OCI-LY1 (cell line): ENCODE measurements around the gene SACM1L.

ENCODE experiments used
- H2AFZ ChIP-seq: fragments of 200-600 bp; sonication (generic), shearing (Covaris generic); 2 replicates; pipeline ENCODE4 v1.6.0; 2014; ENCODE audit warnings: antibody characterized with exemption, mild to moderate bottlenecking, low read length
- H3F3A ChIP-seq: fragments of 200-600 bp; sonication (generic), shearing (Covaris generic); 2 replicates; pipeline ENCODE4 v1.6.0; 2014; ENCODE audit warnings: mild to moderate bottlenecking, antibody characterized with exemption, low read length, moderate library complexity; ENCODE audit not compliant: insufficient read depth
- H3K27ac ChIP-seq: fragments of 200-600 bp; sonication (generic); 2 replicates; pipeline ENCODE4 v1.5.1; 2014; ENCODE audit warnings: low read length, mixed run types, mild to moderate bottlenecking, low read depth; ENCODE audit not compliant: poor library complexity, severe bottlenecking
- H3K27me3 ChIP-seq: fragments of 200-600 bp; sonication (generic); 2 replicates; pipeline ENCODE4 v1.6.0; 2014; ENCODE audit warnings: antibody characterized with exemption, mild to moderate bottlenecking, low read length, moderate library complexity; ENCODE audit not compliant: insufficient read depth
- H3K36me3 ChIP-seq: fragments of 200-600 bp; sonication (generic); 2 replicates; pipeline ENCODE4 v1.6.1; 2014; ENCODE audit warnings: mild to moderate bottlenecking, antibody characterized with exemption, low read length, moderate library complexity, mixed read lengths; ENCODE audit not compliant: insufficient read depth
- H3K4me1 ChIP-seq: fragments of 200-600 bp; sonication (generic); 2 replicates; pipeline ENCODE4 v1.5.1; 2014; ENCODE audit warnings: mild to moderate bottlenecking, low read length, moderate library complexity; ENCODE audit not compliant: insufficient read depth, severe bottlenecking
- H3K4me2 ChIP-seq: fragments of 200-600 bp; sonication (generic), shearing (Covaris generic); 2 replicates; pipeline ENCODE4 v1.6.1; 2014; ENCODE audit warnings: low read length
- H3K4me3 ChIP-seq: fragments of 200-600 bp; sonication (generic); 2 replicates; pipeline ENCODE4 v1.5.1; 2014; ENCODE audit warnings: low read length, low read depth, mild to moderate bottlenecking, mixed read lengths; ENCODE audit not compliant: poor library complexity, severe bottlenecking
- H3K79me2 ChIP-seq: fragments of 200-600 bp; shearing (Covaris generic); 2 replicates; pipeline ENCODE4 v1.6.1; 2016; ENCODE audit warnings: mixed run types, low read length, mixed read lengths; ENCODE audit not compliant: insufficient read depth
- H3K9ac ChIP-seq: fragments of 200-600 bp; sonication (generic), shearing (Covaris generic); 2 replicates; pipeline ENCODE4 v1.6.1; 2014; ENCODE audit warnings: mild to moderate bottlenecking, low read length, mixed read lengths
- H3K9me2 ChIP-seq: fragments of 200-600 bp; sonication (generic), shearing (Covaris generic); 2 replicates; pipeline ENCODE4 v1.6.1; 2014; ENCODE audit warnings: low read depth, mild to moderate bottlenecking, low read length, mixed read lengths
- H3K9me3 ChIP-seq: fragments of 200-600 bp; shearing (Covaris generic); 2 replicates; pipeline ENCODE4 v1.6.1; 2014; ENCODE audit warnings: low read length, mixed read lengths
- H4K20me1 ChIP-seq: fragments of 200-600 bp; sonication (generic), shearing (Covaris generic); 2 replicates; pipeline ENCODE4 v1.6.0; 2016; ENCODE audit warnings: mild to moderate bottlenecking, low read length; ENCODE audit not compliant: insufficient read depth
- CTCF ChIP-seq: fragments of 200-600 bp; sonication (generic), shearing (Covaris generic); IDR thresholded peaks from 2 replicates; pipeline ENCODE4 v1.5.1; 2017; ENCODE audit warnings: mild to moderate bottlenecking, antibody characterized with exemption, low read length, moderate library complexity, mixed read lengths
- EZH2 ChIP-seq: fragments of 200-600 bp; sonication (generic), shearing (Covaris generic); IDR thresholded peaks from 2 replicates; pipeline ENCODE4 v1.8.0; 2017; ENCODE audit warnings: borderline replicate concordance, mixed run types, mild to moderate bottlenecking, antibody characterized with exemption, low read length, moderate library complexity, mixed read lengths

The SACM1L gene

GRCh38 chr3:45742461-45743089 lies 53.4 kb downstream of the SACM1L start:
- Histone ChIP-seq H3K27ac (no peak overlapping the region), H3K9me3 (no peaks in the 10 kb centered on the region), H3K4me3 (no peak overlapping the region), H3K36me3 (peaks cover 46% of the 10 kb centered on the region; the same call in 1 of the 2 replicates), H3F3A (no peaks in the 10 kb centered on the region), H3K4me2 (no peak overlapping the region), H3K27me3 (no peaks in the 10 kb centered on the region), H3K9me2 (no peaks in the 10 kb centered on the region), H3K9ac (no peak overlapping the region), H3K79me2 (no peaks in the 10 kb centered on the region), H4K20me1 (no peaks in the 10 kb centered on the region), H3K4me1 (peaks cover 9% of the 10 kb centered on the region), H2AFZ (no peak overlapping the region)
- no peak for TF ChIP-seq CTCF

DNA sequence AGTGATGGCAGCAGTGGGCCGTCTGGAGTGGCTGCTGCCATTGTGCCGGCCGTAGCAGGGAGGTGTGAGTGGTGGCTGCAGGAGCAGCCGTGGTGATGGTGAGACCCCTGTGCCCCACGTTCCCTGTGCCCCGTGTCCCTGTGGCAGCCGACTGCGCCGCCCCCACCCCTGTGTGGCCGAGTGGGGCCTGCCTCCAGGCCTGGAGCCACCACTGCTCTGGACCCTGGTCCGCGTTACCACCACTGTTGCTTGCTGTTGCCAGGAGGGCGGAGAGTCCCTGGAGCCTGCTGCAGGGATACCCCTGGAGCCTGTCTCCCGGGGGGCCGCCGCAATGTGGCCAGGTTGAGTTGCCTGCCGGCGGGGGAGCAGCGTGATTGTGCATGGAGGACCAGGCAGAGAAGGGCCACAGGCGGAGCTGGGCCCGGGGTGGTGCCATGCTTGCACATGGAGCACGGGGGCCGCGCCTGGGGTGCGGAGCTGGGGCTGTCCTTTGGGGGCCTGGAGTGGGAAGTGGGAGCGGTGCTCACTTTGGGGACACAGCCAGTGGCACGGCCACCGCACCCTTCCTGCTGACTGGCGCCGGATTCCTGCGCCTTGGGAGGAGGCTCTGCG lies 57.1 kb downstream of the SACM1L start:
- Histone ChIP-seq H3F3A (no peaks in the 10 kb centered on the region), H3K4me1 (peaks cover 6% of the 10 kb centered on the region), H3K4me2 (no peak overlapping the region), H3K36me3 (peaks cover 12% of the 10 kb centered on the region; the same call in 1 of the 2 replicates), H3K79me2 (no peaks in the 10 kb centered on the region), H3K9me3 (no peaks in the 10 kb centered on the region), H3K9ac (no peak overlapping the region), H4K20me1 (no peaks in the 10 kb centered on the region), H2AFZ (no peak overlapping the region), H3K4me3 (no peak overlapping the region), H3K27ac (no peak overlapping the region), H3K9me2 (no peaks in the 10 kb centered on the region), H3K27me3 (no peaks in the 10 kb centered on the region)
- no peak for TF ChIP-seq EZH2
- TF ChIP-seq CTCF = no peak

DNA sequence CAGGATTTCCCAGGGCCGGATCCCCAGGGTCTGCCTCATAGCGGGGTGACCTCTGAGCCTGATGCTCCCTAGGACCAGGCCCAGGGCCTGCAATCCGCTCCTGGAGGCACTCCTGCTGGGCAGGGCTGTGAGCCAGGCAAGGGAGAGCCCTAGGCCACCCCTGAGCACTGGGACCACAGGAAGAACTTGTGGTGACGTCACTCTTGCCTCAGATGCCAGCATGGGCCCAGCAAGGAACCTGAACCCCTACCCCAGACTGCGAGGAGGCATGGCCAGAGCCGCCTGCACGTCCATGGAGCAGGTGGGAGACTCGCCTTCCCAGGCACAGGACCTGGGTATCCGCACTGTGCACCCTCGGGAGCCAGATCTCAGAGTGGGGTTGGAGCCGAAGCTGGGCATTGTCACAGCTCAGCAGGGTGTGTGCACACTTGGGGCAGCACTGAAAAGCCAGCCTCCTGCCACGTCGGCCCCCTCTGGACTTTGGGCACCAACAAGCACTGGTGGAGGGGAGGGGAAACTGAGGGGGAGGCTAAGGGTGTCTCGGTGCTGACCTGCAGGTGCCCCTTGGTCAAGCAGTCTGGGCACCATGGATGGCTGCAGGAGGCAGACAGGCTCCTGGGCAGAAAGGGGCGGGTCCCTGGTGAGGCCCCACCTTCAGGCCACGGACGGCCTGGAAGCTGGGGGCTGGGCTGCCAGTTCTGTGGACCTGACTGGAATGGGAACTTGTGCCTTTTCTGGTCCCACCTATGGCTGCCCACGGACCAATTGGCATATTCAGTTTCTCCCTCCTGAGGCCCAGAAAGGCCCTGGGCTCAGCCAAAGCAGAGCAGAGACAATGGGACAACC lies 57.8 kb downstream of the SACM1L start:
- no peaks in the 10 kb centered on the region for H4K20me1 ChIP-seq
- no peak overlapping the region for H3K4me2 ChIP-seq
- H2AFZ ChIP-seq = no peak overlapping the region
- H3F3A ChIP-seq = no peaks in the 10 kb centered on the region
- peaks cover 8% of the 10 kb centered on the region; the same call in 1 of the 2 replicates for H3K36me3 ChIP-seq
- H3K9me3 ChIP-seq = no peaks in the 10 kb centered on the region
- H3K9me2 ChIP-seq = no peaks in the 10 kb centered on the region
- H3K27ac ChIP-seq = no peak overlapping the region
- no peak overlapping the region for H3K4me3 ChIP-seq
- H3K4me1 ChIP-seq = no peaks in the 10 kb centered on the region
- H3K79me2 ChIP-seq = no peaks in the 10 kb centered on the region
- TF ChIP-seq CTCF (no peak), EZH2 (no peak)
- H3K27me3 ChIP-seq = no peaks in the 10 kb centered on the region
- no peak overlapping the region for H3K9ac ChIP-seq
